HG03442 (cell line): ENCODE data around the gene TOR1A.

Experiments
- ATAC-seq: cut with Tn5 transposase; IDR thresholded peaks from one replicate; pipeline ENCODE4 v1.9.1; 2021; ENCODE audit warnings: mild to moderate bottlenecking, moderate library complexity; ENCODE audit not compliant: unreplicated experiment

The TOR1A gene

DNA sequence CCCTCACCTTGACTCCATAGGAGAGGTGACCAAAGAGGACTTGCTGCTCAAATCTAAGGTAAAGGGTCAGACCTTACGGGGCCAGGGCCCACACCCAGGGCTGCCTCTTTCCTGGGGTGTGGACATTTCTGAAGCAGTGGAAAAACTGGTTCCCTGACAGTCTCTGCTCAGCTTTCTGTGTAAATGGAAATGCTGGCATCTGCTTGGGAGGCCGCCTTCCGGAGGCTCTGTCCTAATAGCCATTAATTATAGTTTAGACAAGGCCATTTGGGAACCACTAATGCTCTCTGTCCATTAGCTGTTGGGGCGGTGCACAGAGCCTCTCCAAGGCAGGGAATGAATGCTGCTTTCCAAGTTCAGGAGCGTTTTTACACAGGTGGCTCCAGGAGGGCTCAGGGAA, 28.6 kb upstream of the TOR1A start:
- ATAC-seq, result no peak

- no peak for ATAC-seq
These were observed 27.9 kb upstream of the TOR1A start for GRCh38 chr9:129851821-129852220.

DNA sequence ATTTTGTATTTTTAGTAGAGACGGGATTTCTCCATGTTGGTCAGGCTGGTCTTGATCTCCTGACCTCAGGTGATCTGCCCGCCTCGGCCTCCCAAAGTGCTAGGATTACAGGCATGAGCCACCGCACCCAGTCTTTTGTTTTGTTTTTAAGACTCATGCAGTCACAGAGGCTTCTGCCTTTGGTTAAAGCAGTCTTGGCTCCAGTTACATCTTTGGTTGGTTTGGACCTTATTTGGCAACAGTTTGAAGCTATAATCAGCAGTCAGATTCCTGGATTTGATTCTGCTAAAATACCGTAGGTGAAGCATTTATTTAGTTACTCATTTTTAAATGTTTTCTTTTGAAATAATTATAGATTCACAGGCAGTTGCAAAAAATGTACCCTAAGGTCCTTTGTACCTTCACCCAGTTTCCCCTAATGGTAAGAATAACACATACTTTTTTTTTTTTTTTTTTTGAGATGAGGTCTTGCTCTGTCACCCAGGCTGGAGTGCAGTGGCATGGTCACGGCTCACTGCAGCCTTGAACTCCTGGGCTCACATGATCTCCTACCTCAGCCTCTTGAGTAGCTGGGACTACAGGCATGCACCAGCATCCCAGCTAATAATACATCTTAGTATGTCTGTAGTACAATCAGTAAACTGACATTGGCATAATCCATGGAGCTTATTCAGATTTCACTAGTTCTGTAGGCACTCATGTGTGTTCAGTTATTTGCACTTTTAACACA, 27.1 kb upstream of the TOR1A start:
- ATAC-seq, result no peak

GRCh38 chr9:129849901-129850300, 26.0 kb upstream of the TOR1A start:
- no peak for ATAC-seq

- no peak for ATAC-seq
These were observed 24.9 kb upstream of the TOR1A start for GRCh38 chr9:129848712-129849441.

GRCh38 chr9:129845373-129845772, 21.4 kb upstream of the TOR1A start:
- no peak for ATAC-seq

- no peak for ATAC-seq
These were observed 17.1 kb upstream of the TOR1A start for GRCh38 chr9:129841071-129841470.

DNA sequence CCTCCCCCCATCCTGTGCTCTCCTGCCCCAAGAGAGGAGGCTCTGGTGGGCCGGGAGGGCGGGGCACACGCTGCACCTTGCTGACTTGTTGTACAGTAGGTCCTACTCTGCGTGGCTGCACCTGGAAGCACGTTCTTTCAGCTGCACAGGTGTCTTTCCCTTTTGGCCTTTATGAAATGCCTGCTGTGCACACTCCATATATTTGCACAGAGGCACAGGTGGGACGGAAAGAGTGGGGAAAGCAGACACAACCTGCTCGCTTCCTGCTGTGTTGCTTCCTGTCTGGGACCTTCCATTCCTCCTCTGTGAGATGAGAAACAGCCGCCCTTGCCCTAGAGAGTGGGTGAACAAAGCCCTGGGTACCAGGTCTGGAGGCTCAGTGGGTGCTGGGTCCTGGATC, 16.1 kb upstream of the TOR1A start:
- ATAC-seq, result no peak

- ATAC-seq, result no peak
These were observed 15.5 kb upstream of the TOR1A start for GRCh38 chr9:129839324-129840023.

DNA sequence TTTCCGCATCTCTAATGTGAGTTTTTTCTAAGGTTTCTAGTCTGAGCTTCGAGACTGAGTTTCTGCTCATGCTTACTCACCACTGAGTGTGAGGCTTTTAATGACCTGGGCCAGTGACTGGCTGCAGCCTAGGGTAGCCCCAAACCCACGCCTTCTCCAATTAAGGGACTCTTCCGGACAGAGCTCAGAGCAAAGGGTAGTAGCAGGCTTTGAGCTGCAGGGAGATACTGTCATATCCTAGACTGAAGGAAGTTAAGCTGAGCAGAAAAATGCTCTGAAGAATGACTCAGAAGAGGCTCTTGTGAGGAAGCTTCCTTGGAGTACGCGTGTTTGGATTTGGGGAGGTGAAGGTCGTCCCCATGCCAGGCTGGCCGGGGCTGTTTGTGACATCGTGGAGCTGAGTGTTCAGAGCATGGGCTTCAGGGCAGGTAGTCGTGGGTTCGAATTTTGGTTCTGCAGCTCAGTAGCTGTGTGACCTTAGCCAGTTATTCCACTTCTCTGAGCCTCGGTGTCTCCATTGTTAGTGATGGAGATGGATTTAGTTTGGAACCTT, 14.8 kb upstream of the TOR1A start:
- ATAC-seq, result no peak

DNA sequence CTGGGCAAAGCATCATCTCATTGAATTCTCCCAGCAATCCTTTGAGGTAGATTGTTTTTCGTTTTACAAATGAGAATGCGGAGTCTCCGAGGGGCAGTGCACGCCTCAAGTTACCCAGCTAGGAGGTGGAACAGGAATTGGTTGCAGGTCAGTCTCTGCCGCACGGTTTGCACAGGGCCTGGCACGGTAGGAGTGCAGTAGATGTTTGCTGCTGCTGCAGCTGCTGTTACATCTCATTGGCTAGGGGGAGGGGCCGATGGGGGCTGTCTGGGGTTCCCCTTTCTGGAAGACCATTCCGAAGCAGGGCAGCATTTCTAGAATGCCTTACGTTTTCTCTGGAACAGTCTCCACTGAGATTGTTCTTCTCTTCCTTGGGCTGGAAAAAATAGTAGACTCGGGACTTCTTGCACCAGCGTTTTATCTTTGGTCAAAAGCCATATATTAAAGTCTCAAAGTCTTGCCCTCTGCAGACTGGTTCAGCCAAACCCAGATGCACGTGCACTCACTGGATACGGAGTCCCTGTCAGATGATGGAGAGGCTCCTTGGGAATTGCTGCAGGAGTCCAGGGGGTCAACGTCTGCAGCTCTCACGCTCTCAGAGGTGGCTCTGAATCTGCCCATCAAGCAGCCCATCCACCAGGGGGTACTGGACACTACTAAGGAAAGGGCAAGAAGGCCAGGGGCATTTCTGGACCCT, 12.5 kb upstream of the TOR1A start:
- no peak for ATAC-seq

GRCh38 chr9:129835860-129836223, 11.9 kb upstream of the TOR1A start:
- ATAC-seq, result no peak

DNA sequence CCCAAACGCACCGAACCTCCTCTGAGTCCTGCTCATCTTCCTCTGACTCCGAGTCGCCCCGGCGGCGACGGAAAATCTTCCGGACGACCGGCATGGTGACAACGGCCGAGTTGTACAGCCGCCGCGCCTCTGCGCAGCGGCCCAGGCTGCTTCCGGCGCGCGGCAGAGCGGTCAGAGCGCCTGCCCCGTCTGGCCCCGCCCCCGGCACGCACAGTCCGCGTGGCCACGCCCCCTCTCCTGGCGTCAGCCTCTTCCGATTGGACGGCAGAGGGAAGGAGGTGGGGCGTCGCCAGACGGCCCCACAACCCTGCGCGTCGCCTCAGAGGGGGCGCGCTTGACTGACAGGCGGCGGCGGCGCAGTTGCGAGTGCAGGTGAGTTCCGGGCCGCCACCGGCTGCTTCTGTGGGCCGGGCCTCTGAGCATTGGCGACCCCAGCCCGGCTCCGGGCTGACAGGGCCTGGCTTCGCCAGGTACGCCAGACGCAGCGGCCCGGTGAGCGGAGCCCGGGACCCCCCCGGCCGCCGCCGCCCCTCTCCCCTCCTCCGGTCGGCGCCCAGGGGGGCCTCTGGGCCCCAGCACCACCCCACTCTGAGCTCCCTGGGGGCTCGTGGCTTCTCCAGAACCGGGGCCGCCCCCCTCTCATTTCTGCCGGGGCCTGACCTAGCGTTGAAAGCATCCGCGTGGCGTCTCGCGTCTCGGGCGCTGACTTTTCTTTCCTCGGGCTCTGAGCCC, 11.4 kb upstream of the TOR1A start, which contains the start of the genes C9orf78 and USP20:
Gene C9orf78, minus strand, starts transcription at position 148 of the 732 bp plus-strand sequence. Its CDS starts 54 bp downstream, at position 94.
Gene USP20, plus strand, starts transcription at position 331 of the 732 bp plus-strand sequence. CDS start 17,098 bp downstream, outside the sequence.
- peak; percentile 95 for ATAC-seq

DNA sequence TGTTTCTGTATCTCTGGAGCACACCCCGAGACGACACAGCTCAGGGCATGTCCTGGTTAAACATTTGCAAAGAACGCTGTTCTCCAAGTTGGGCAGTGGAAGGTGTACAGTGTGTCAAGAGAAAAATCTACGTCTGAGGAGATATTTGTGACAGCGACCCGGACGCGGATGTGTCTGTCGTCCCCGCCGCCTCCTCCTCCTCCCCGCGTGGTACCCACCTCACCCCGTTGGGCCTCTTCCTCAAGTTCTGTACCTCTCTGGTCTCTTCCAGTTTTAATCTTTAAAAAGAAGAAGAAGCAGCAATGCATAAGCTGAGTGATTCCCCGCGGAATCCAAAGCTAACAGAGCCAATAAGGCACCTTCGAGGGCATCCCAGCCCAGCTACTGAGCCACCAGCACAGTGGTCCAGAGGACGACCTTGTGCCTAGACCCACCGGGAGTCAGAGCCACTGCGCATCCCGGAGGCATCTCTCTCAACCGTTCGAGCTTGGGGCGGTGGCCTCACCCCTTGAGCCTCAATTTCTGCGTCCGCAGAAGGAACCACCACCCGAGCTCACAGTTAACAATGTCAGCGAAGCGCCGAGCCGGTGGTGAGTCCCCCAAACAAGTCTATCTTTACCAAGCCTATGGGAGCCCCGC, 10.7 kb upstream of the TOR1A start:
- ATAC-seq, result no peak

- no peak for ATAC-seq
These were observed 9.0 kb upstream of the TOR1A start for GRCh38 chr9:129832982-129833381.

- no peak for ATAC-seq
These were observed 5.0 kb upstream of the TOR1A start for GRCh38 chr9:129828969-129829368.

- no peak for ATAC-seq
These were observed 4.1 kb upstream of the TOR1A start for GRCh38 chr9:129828051-129828450.

- no peak for ATAC-seq
These were observed 2.8 kb upstream of the TOR1A start for GRCh38 chr9:129826759-129827158.

GRCh38 chr9:129826344-129826743, 2.4 kb upstream of the TOR1A start:
- no peak for ATAC-seq

DNA sequence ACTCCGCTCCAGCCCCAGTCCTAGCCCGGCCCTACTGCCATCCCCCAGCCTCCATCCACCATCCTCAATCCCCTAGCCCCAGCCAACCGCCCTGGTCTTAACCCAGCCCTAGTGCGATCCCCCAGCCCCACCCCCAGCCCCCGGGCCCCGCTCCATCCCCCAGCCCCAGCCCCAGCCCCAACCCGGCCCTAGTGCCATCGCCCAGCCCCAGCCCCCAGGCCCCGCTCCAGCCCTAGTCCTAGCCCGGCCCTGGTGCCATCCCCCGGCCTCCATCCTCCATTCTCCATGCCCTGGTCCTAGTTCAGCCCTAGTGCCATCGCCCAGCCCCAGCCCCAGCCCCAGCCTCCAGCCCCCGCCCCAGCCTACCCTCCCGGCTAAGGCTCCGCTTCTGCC, 398 bp downstream of the TOR1A start:
- no peak for ATAC-seq
